Esophagus muscularis mucosa (tissue), 3 donors: ENCODE results near the gene NPAS3.

ENCODE experiments used
- POLR2A ChIP-seq: fragments of 450-650 bp; IDR thresholded peaks from one replicate; pipeline ENCODE4 v1.6.1; 2017; ENCODE audit warnings: antibody characterized with exemption, moderate library complexity, mild to moderate bottlenecking, low read depth
- POLR2AphosphoS5 ChIP-seq, 2 donors: sonication (generic); formaldehyde crosslinking; IDR thresholded peaks; one replicate each; pipeline ENCODE4 v1.6.1; 2017; ENCODE audit warnings: antibody characterized with exemption in 2 of 2
- TF ChIP-seq, protein P1 (sequence below), 3 experiments: fragments of 200-600 bp in 2 of 3; fragments of 450-650 bp in 1 of 3; sonication (generic) in 2 of 3; IDR thresholded peaks; one replicate each; pipeline ENCODE4 v1.5.1; 2017 to 2019; ENCODE audit warnings: antibody characterized with exemption in 3 of 3, mild to moderate bottlenecking in 2 of 3, moderate library complexity in 1 of 3

DNA sequence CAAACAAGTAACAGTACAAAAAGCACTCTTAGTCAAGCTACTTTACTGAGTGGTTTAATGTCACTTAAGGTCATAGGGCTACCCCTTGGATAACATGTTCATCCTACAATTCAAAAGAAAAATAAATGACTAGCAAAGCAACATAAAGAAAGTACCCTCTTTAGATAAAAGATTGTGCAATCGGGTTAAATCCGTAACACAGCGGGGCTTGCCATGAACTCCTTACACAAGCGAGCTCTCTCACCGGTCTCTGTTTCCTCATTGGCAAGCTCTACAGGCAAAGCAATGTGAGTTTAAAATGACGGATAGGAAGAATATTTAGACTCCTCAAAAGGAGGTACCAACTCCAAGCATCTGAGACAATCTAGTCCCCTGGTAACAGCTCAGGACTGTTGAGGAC, 871.6 kb downstream of the NPAS3 start:
- TF ChIP-seq, protein P1, sequence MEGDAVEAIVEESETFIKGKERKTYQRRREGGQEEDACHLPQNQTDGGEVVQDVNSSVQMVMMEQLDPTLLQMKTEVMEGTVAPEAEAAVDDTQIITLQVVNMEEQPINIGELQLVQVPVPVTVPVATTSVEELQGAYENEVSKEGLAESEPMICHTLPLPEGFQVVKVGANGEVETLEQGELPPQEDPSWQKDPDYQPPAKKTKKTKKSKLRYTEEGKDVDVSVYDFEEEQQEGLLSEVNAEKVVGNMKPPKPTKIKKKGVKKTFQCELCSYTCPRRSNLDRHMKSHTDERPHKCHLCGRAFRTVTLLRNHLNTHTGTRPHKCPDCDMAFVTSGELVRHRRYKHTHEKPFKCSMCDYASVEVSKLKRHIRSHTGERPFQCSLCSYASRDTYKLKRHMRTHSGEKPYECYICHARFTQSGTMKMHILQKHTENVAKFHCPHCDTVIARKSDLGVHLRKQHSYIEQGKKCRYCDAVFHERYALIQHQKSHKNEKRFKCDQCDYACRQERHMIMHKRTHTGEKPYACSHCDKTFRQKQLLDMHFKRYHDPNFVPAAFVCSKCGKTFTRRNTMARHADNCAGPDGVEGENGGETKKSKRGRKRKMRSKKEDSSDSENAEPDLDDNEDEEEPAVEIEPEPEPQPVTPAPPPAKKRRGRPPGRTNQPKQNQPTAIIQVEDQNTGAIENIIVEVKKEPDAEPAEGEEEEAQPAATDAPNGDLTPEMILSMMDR (IDR thresholded peaks at IDR 0.05): no peak
- TF ChIP-seq POLR2AphosphoS5 (IDR thresholded peaks at IDR 0.05) (no peak), POLR2A (no peak)
